ENCODE results near the gene VAV3. TPM values are rescaled to one million over a fixed set of nuclear protein-coding genes. Genes with fewer than 3 reads are reported as not detected.
"Not testable (repeated sequence)": the region's sequence is repeated elsewhere in the genome, so short reads cannot be mapped to it uniquely, and the experiment has no call there.

The VAV3 gene
- total RNA-seq, 1 experiment from 2014 or later = not detected

- H3K4me1 ChIP-seq (replicated peaks); H3K27ac ChIP-seq; H3K27me3 ChIP-seq (replicated peaks); DNase-seq (ENCODE audit: low read depth in 1 of 2, low spot score in 2 of 2); H3K9me3 ChIP-seq (replicated peaks); H3K36me3 ChIP-seq; H3K4me3 ChIP-seq: not testable (repeated sequence)
Measured at GRCh38 chr1:107844541-107845194, 120.3 kb downstream of the VAV3 start.

GRCh38 chr1:107843989-107844388 lies 121.0 kb downstream of the VAV3 start:
- no peaks in the 10 kb centered on the region for H3K9me3 ChIP-seq (replicated peaks)
- H3K4me3 ChIP-seq = no peak overlapping the region
- no peaks in the 10 kb centered on the region for H3K4me1 ChIP-seq (replicated peaks)
- no peaks in the 10 kb centered on the region for H3K36me3 ChIP-seq
- no peak overlapping the region for H3K27ac ChIP-seq
- no peak for DNase-seq (ENCODE audit: low read depth in 1 of 2, low spot score in 2 of 2)
- no peaks in the 10 kb centered on the region for H3K27me3 ChIP-seq (replicated peaks)

GRCh38 chr1:107842241-107842640 lies 122.7 kb downstream of the VAV3 start:
- no peaks in the 10 kb centered on the region; the same call in 1 of the 2 replicates for H3K27me3 ChIP-seq (replicated peaks)
- H3K27ac ChIP-seq = no peak overlapping the region
- H3K4me3 ChIP-seq = no peak overlapping the region
- H3K4me1 ChIP-seq (replicated peaks) = no peaks in the 10 kb centered on the region
- no peaks in the 10 kb centered on the region for H3K36me3 ChIP-seq
- no peaks in the 10 kb centered on the region for H3K9me3 ChIP-seq (replicated peaks)
- no peak for DNase-seq (ENCODE audit: low read depth in 1 of 2, low spot score in 2 of 2)

- Histone ChIP-seq H3K9me3 (replicated peaks) (no peaks in the 10 kb centered on the region), H3K36me3 (no peaks in the 10 kb centered on the region), H3K4me1 (replicated peaks) (no peaks in the 10 kb centered on the region), H3K27ac (no peak overlapping the region), H3K27me3 (replicated peaks) (no peaks in the 10 kb centered on the region; the same call in 1 of the 2 replicates), H3K4me3 (no peak overlapping the region)
- DNase-seq (ENCODE audit: low read depth in 1 of 2, low spot score in 2 of 2) = no peak
Measured at GRCh38 chr1:107840725-107841124, 124.3 kb downstream of the VAV3 start.

- Histone ChIP-seq H3K4me1 (replicated peaks) (no peaks in the 10 kb centered on the region), H3K4me3 (no peak overlapping the region), H3K9me3 (replicated peaks) (no peaks in the 10 kb centered on the region), H3K27ac (no peak overlapping the region), H3K27me3 (replicated peaks) (no peaks in the 10 kb centered on the region; the same call in 1 of the 2 replicates), H3K36me3 (no peaks in the 10 kb centered on the region)
- DNase-seq (ENCODE audit: low read depth in 1 of 2, low spot score in 2 of 2) = no peak
Measured at GRCh38 chr1:107838056-107838455, 126.9 kb downstream of the VAV3 start.

- Histone ChIP-seq H3K36me3 (no peaks in the 10 kb centered on the region), H3K27me3 (replicated peaks) (no peaks in the 10 kb centered on the region; the same call in 1 of the 2 replicates), H3K4me1 (replicated peaks) (no peaks in the 10 kb centered on the region), H3K27ac (no peak overlapping the region), H3K9me3 (replicated peaks) (no peaks in the 10 kb centered on the region), H3K4me3 (no peak overlapping the region)
- DNase-seq (ENCODE audit: low read depth in 1 of 2, low spot score in 2 of 2) = no peak
Measured at GRCh38 chr1:107835151-107835670, 129.8 kb downstream of the VAV3 start.

- DNase-seq (ENCODE audit: low read depth in 1 of 2, low spot score in 2 of 2) = no peak
- Histone ChIP-seq H3K27ac (no peak overlapping the region), H3K9me3 (replicated peaks) (no peaks in the 10 kb centered on the region), H3K4me3 (no peak overlapping the region), H3K27me3 (replicated peaks) (0 out of 2 replicates have a peak, but pooled peaks cover 3% of the 10 kb centered on the region), H3K36me3 (no peaks in the 10 kb centered on the region), H3K4me1 (replicated peaks) (no peaks in the 10 kb centered on the region; the same call in 1 of the 2 replicates)
Measured at GRCh38 chr1:107833061-107833460, 131.9 kb downstream of the VAV3 start.

- Histone ChIP-seq H3K4me3 (no peak overlapping the region), H3K36me3 (no peaks in the 10 kb centered on the region), H3K4me1 (replicated peaks) (no peaks in the 10 kb centered on the region; the same call in 1 of the 2 replicates), H3K27ac (no peak overlapping the region), H3K9me3 (replicated peaks) (no peaks in the 10 kb centered on the region), H3K27me3 (replicated peaks) (0 out of 2 replicates have a peak, but pooled peaks cover 3% of the 10 kb centered on the region)
- DNase-seq (ENCODE audit: low read depth in 1 of 2, low spot score in 2 of 2) = no peak
Measured at GRCh38 chr1:107831921-107832320, 133.1 kb downstream of the VAV3 start.

- Histone ChIP-seq H3K4me1 (replicated peaks) (no peaks in the 10 kb centered on the region; the same call in 1 of the 2 replicates), H3K27me3 (replicated peaks) (0 out of 2 replicates have a peak, but pooled peaks cover 3% of the 10 kb centered on the region), H3K9me3 (replicated peaks) (no peaks in the 10 kb centered on the region), H3K4me3 (no peak overlapping the region), H3K27ac (no peak overlapping the region), H3K36me3 (no peaks in the 10 kb centered on the region)
- no peak for DNase-seq (ENCODE audit: low read depth in 1 of 2, low spot score in 2 of 2)
Measured at GRCh38 chr1:107830526-107830925, 134.5 kb downstream of the VAV3 start.

- Histone ChIP-seq H3K4me3 (no peak overlapping the region), H3K27me3 (replicated peaks) (0 out of 2 replicates have a peak, but pooled peaks cover 3% of the 10 kb centered on the region), H3K9me3 (replicated peaks) (no peaks in the 10 kb centered on the region), H3K36me3 (no peaks in the 10 kb centered on the region), H3K4me1 (replicated peaks) (no peaks in the 10 kb centered on the region; the same call in 1 of the 2 replicates), H3K27ac (no peak overlapping the region)
- no peak for DNase-seq (ENCODE audit: low read depth in 1 of 2, low spot score in 2 of 2)
Measured at GRCh38 chr1:107830075-107830474, 134.9 kb downstream of the VAV3 start.

- no peaks in the 10 kb centered on the region for H3K36me3 ChIP-seq
- no peak overlapping the region for H3K4me3 ChIP-seq
- no peak for DNase-seq (ENCODE audit: low read depth in 1 of 2, low spot score in 2 of 2)
- H3K4me1 ChIP-seq (replicated peaks) = no peaks in the 10 kb centered on the region; the same call in 1 of the 2 replicates
- 0 out of 2 replicates have a peak, but pooled peaks cover 3% of the 10 kb centered on the region for H3K27me3 ChIP-seq (replicated peaks)
- H3K27ac ChIP-seq = no peak overlapping the region
- no peaks in the 10 kb centered on the region for H3K9me3 ChIP-seq (replicated peaks)
Measured at GRCh38 chr1:107829036-107829770, 135.8 kb downstream of the VAV3 start.

GRCh38 chr1:107824946-107825345 lies 140.0 kb downstream of the VAV3 start:
- H3K9me3 ChIP-seq (replicated peaks) = no peaks in the 10 kb centered on the region
- H3K27ac ChIP-seq = no peak overlapping the region
- no peak overlapping the region for H3K4me3 ChIP-seq
- no peaks in the 10 kb centered on the region; the same call in 1 of the 2 replicates for H3K4me1 ChIP-seq (replicated peaks)
- no peaks in the 10 kb centered on the region for H3K36me3 ChIP-seq
- 0 out of 2 replicates have a peak, but pooled peaks cover 3% of the 10 kb centered on the region for H3K27me3 ChIP-seq (replicated peaks)
- no peak for DNase-seq (ENCODE audit: low read depth in 1 of 2, low spot score in 2 of 2)

GRCh38 chr1:107821340-107821739 lies 143.6 kb downstream of the VAV3 start:
- no peak for DNase-seq (ENCODE audit: low read depth in 1 of 2, low spot score in 2 of 2)
- no peaks in the 10 kb centered on the region for H3K27me3 ChIP-seq (replicated peaks)

GRCh38 chr1:107820801-107821200 lies 144.2 kb downstream of the VAV3 start:
- Histone ChIP-seq H3K4me1 (replicated peaks) (no peaks in the 10 kb centered on the region), H3K27me3 (replicated peaks) (no peaks in the 10 kb centered on the region), H3K27ac (no peak overlapping the region), H3K9me3 (replicated peaks) (no peaks in the 10 kb centered on the region), H3K36me3 (no peaks in the 10 kb centered on the region), H3K4me3 (no peak overlapping the region)
- DNase-seq (ENCODE audit: low read depth in 1 of 2, low spot score in 2 of 2) = no peak

More at GRCh38 chr1:107821340-107821739, 143.6 kb downstream of the VAV3 start:
- no peak overlapping the region for H3K4me3 ChIP-seq
- H3K9me3 ChIP-seq (replicated peaks) = no peaks in the 10 kb centered on the region
- no peaks in the 10 kb centered on the region for H3K4me1 ChIP-seq (replicated peaks)
- H3K27ac ChIP-seq = no peak overlapping the region
- H3K36me3 ChIP-seq = no peaks in the 10 kb centered on the region

All from SJSA1 (cell line).